ENCODE results near the gene MCF2L2. TPM values are rescaled to one million over a fixed set of nuclear protein-coding genes. Genes with fewer than 3 reads are reported as not detected.

Gene MCF2L2
- polyA plus RNA-seq, 1 donor from 2014 or later, result 9.3 TPM

GRCh38 chr3:183434992-183435391 is 6.6 kb upstream of the MCF2L2 start:
- Histone ChIP-seq H3K4me2 (ENCODE audit: low read length) (no peak overlapping the region), H3K27ac (ENCODE audit: low read length) (no peak overlapping the region), H3K79me2 (replicated peaks; ENCODE audit: insufficient read depth, low read length) (no peaks in the 10 kb centered on the region), H3K36me3 (ENCODE audit: insufficient read depth, low read length) (no peaks in the 10 kb centered on the region), H4K20me1 (ENCODE audit: insufficient read depth) (no peaks in the 10 kb centered on the region), H3K4me3 (ENCODE audit: low read length) (no peak overlapping the region), H3F3A (ENCODE audit: insufficient read depth, low read length, poor library complexity, severe bottlenecking) (no peaks in the 10 kb centered on the region), H3K9me3 (ENCODE audit: low read length) (no peaks in the 10 kb centered on the region), H3K27me3 (ENCODE audit: insufficient read depth, low read depth, low read length) (no peaks in the 10 kb centered on the region), H3K9me2 (ENCODE audit: insufficient read depth, low read length) (no peaks in the 10 kb centered on the region), H3K9ac (ENCODE audit: low read length) (no peak overlapping the region), H2AFZ (ENCODE audit: low read depth, low read length) (no peak overlapping the region)
- no peak for TF ChIP-seq SMC3 (conservative IDR thresholded peaks at IDR 0.05; ENCODE audit: poor library complexity)
- TF ChIP-seq EZH2 (IDR thresholded peaks at IDR 0.05; ENCODE audit: borderline replicate concordance, insufficient read depth, low read length, poor library complexity, severe bottlenecking), result no peak
- no peak for TF ChIP-seq POLR2AphosphoS5 (IDR thresholded peaks at IDR 0.05)
- no peak for TF ChIP-seq MXI1 (conservative IDR thresholded peaks at IDR 0.05; ENCODE audit: poor library complexity, severe bottlenecking)
- TF ChIP-seq CTCF (IDR thresholded peaks at IDR 0.05; ENCODE audit: poor library complexity, severe bottlenecking), result no peak
- TF ChIP-seq EP300 (conservative IDR thresholded peaks at IDR 0.05; ENCODE audit: poor library complexity, severe bottlenecking), result no peak
- TF ChIP-seq TAF1 (IDR thresholded peaks at IDR 0.05; ENCODE audit: low read depth), result no peak
- TF ChIP-seq RAD21 (conservative IDR thresholded peaks at IDR 0.05), result no peak
- TF ChIP-seq REST (IDR thresholded peaks at IDR 0.05; ENCODE audit: borderline replicate concordance), result no peak

DNA sequence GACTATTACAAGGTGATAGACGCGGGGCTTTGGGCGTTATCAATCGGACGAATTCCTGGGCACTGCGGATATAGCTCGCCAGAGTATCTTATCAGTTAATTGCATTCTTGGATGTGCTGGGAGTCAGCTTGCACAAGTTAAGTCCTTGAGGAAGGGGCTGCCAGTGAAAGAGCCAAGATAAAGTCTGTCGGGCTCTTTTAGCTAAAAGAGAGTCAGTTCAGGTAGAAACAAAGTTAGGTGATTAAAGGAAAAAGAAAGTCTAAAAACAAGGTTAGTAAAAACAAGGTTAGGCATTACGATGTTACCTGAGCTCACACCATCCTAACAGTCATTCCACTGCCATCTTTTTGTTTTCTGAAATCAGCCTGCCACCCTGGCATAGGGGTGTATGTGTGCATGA is 6.1 kb upstream of the MCF2L2 start:
- TF ChIP-seq EP300 (conservative IDR thresholded peaks at IDR 0.05; ENCODE audit: poor library complexity, severe bottlenecking) (no peak), MXI1 (conservative IDR thresholded peaks at IDR 0.05; ENCODE audit: poor library complexity, severe bottlenecking) (no peak), REST (IDR thresholded peaks at IDR 0.05; ENCODE audit: borderline replicate concordance) (no peak), CTCF (IDR thresholded peaks at IDR 0.05; ENCODE audit: poor library complexity, severe bottlenecking) (no peak), POLR2AphosphoS5 (IDR thresholded peaks at IDR 0.05) (no peak), RAD21 (conservative IDR thresholded peaks at IDR 0.05) (no peak), SMC3 (conservative IDR thresholded peaks at IDR 0.05; ENCODE audit: poor library complexity) (no peak), TAF1 (IDR thresholded peaks at IDR 0.05; ENCODE audit: low read depth) (no peak), EZH2 (IDR thresholded peaks at IDR 0.05; ENCODE audit: borderline replicate concordance, insufficient read depth, low read length, poor library complexity, severe bottlenecking) (no peak)
- Histone ChIP-seq H3K4me2 (ENCODE audit: low read length) (no peak overlapping the region), H3K27ac (ENCODE audit: low read length) (no peak overlapping the region), H3K9me2 (ENCODE audit: insufficient read depth, low read length) (no peaks in the 10 kb centered on the region), H3K9ac (ENCODE audit: low read length) (no peak overlapping the region), H4K20me1 (ENCODE audit: insufficient read depth) (no peaks in the 10 kb centered on the region), H3F3A (ENCODE audit: insufficient read depth, low read length, poor library complexity, severe bottlenecking) (no peaks in the 10 kb centered on the region), H3K27me3 (ENCODE audit: insufficient read depth, low read depth, low read length) (no peaks in the 10 kb centered on the region), H3K36me3 (ENCODE audit: insufficient read depth, low read length) (no peaks in the 10 kb centered on the region), H2AFZ (ENCODE audit: low read depth, low read length) (no peak overlapping the region), H3K4me3 (ENCODE audit: low read length) (no peak overlapping the region), H3K9me3 (ENCODE audit: low read length) (no peaks in the 10 kb centered on the region), H3K79me2 (replicated peaks; ENCODE audit: insufficient read depth, low read length) (no peaks in the 10 kb centered on the region)
